Pancreas (tissue), 10 donors: ENCODE results near the gene NEB. TPM values are rescaled to one million over a fixed set of nuclear protein-coding genes. Genes with fewer than 3 reads are reported as not detected.
A peak's percentile ranks its signal among the peaks of the same experiment; 100 is the strongest.

Experiments used
- ATAC-seq, 4 donors: fragments of 200-7000 bp; cut with Tn5 transposase; one replicate each; pipeline versions ENCODE4 v1.8.0 to v1.9.1; 2020; ENCODE audit warnings: mild to moderate bottlenecking in 4 of 4, moderate library complexity in 4 of 4
- DNase-seq, 6 donors: peaks; one replicate each; pipeline ENCODE4 v3.0.0-alpha.2; 2020
- FAIRE-seq: peaks from 2 replicates; lab custom pipeline; 2012; peaks lifted over from hg19 to GRCh38; lab: Jason Lieb, UNC
- H3K27ac ChIP-seq, 4 donors: fragments of 200-600 bp; sonication (generic); 1 replicate in 3 of 4; 2 replicates in 1 of 4; pipeline versions ENCODE4 v1.5.0 to v1.8.0; 2020
- H3K27me3 ChIP-seq, 4 donors: fragments of 200-600 bp; one replicate each; pipeline ENCODE4 v1.8.0; 2021
- H3K36me3 ChIP-seq, 3 donors: fragments of 200-600 bp; sonication (generic) in 1 of 3; one replicate each; pipeline versions ENCODE4 v1.5.0 to v1.8.0; 2020 to 2021
- H3K4me1 ChIP-seq, 3 donors: fragments of 200-600 bp; one replicate each; pipeline ENCODE4 v1.8.0; 2021
- H3K4me3 ChIP-seq, 4 donors: fragments of 200-600 bp; sonication (generic) in 2 of 4; one replicate each; pipeline versions ENCODE4 v1.5.0 to v1.8.0; 2020 to 2021
- H3K9me3 ChIP-seq, 4 donors: fragments of 200-600 bp; one replicate each; pipeline ENCODE4 v1.8.0; 2021
- WGBS, 2 donors: extraction: QIAGEN DNeasy Blood & Tissue Kit; methylation state at CpG; one replicate each; pipeline ENCODE4 v1.1.7; 2013; 5-methylcytosine and 5-hydroxymethylcytosine counted together
- intact Hi-C, 3 donors: fragments of 100-400 bp; cut with DNase I; formaldehyde crosslinking; loops; one replicate each; pipeline versions ENCODE4 v1.11.1 to v1.14.2; 2022
- polyA plus RNA-seq, 2 donors: library from polyadenylated mRNA; stranded (reverse); fragments of 200-250 nt; gene quantifications; one replicate each; pipeline ENCODE4 v1.2.3, GENCODE V29; 2013
- total RNA-seq, 6 donors: library from RNA; stranded (reverse); fragmentation: NEBNext Ultra II Directional in 4 of 6; extraction: Animal tissue kit (Norgen Biotek cat#: 25700) in 4 of 6; gene quantifications; one replicate each; pipeline versions ENCODE4 v1.2.1 to v1.2.4, GENCODE V29; 2021 to 2023
- TF ChIP-seq, protein P1 (sequence below), 4 donors: fragments of 200-600 bp; sonication (generic) in 3 of 4; IDR thresholded peaks; one replicate each; pipeline versions ENCODE4 v1.5.0 to v1.8.0; 2021; ENCODE audit warnings: antibody characterized with exemption in 4 of 4
- donor health status: healthy with polysubstance abuse.
- donor health status: DM: no; HTN: no; CAD: no; lungs with moderate emphysema.
- donor health status: DM: no; HTN: no; CAD: no.
- donor health status: control.
- donor health status: control.
- donor health status: Bipolar disorder and iron deficiency.
- donor health status: DM: yes; HTN: yes; CAD: no.
- donor health status: DM: no; HTN: no; CAD: no.
- donor health status: DM: no; HTN: no; CAD: no.
- donor health status: DM: yes; HTN: yes; CAD: no.

NEB gene
- total and polyA plus RNA-seq, 8 donors = 0.58 to 2.5 (median 0.80) TPM

DNA sequence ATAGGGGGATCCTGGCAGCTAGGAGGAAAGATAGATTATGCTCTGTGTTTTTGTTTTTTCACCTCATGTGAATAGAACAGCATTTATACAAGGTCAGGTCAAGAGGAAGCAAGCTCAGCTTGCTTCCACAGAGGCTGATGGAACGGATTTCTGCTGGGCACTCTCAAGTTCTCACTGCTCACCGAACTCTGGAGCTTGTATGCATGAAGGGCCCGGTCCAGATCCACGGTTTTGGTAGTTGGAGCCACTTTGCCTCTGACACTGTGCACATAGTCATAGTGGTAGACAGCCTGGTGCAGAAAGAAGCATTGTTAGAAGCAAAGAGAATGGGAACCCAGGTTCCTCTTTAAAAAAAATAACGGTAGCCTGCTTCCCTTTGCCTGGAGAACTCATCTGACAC, 182.7 kb downstream of the NEB start:
- TF ChIP-seq, protein P1, sequence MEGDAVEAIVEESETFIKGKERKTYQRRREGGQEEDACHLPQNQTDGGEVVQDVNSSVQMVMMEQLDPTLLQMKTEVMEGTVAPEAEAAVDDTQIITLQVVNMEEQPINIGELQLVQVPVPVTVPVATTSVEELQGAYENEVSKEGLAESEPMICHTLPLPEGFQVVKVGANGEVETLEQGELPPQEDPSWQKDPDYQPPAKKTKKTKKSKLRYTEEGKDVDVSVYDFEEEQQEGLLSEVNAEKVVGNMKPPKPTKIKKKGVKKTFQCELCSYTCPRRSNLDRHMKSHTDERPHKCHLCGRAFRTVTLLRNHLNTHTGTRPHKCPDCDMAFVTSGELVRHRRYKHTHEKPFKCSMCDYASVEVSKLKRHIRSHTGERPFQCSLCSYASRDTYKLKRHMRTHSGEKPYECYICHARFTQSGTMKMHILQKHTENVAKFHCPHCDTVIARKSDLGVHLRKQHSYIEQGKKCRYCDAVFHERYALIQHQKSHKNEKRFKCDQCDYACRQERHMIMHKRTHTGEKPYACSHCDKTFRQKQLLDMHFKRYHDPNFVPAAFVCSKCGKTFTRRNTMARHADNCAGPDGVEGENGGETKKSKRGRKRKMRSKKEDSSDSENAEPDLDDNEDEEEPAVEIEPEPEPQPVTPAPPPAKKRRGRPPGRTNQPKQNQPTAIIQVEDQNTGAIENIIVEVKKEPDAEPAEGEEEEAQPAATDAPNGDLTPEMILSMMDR (IDR thresholded peaks at IDR 0.05) = no peak
- intact Hi-C loops = no loop called here
- no peak for DNase-seq
- H3K4me1 ChIP-seq = no peaks in the 10 kb centered on the region
- no peaks in the 10 kb centered on the region for H3K36me3 ChIP-seq
- 71 to 81% methylated on average over 5 of the region's 5 CpGs for WGBS, 2 donors
- no peak overlapping the region for H3K27ac ChIP-seq
- H3K27me3 ChIP-seq = no peaks in the 10 kb centered on the region
- no peak for ATAC-seq
- no peak for FAIRE-seq
- H3K4me3 ChIP-seq = no peak overlapping the region
- no peaks in the 10 kb centered on the region for H3K9me3 ChIP-seq

DNA sequence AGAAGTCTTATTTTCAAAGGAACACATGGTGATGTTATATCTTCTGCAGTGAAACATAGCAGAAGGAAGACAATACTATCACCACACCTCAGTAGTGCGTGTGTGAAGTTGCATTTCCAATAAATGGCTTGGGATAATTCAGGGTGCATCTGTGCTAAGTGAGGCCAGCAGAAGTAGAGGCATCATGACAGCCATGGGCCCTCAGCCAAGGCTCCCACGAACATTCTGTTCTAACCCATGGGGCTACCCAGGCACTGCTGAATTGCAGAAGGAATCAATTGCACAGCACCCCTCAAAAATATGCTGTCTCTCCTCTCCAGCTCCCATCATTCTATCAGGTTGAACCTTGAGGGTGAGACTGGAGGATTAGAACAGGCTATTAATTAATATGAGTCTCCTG, 185.1 kb downstream of the NEB start:
- H3K4me3 ChIP-seq = no peak overlapping the region
- no peaks in the 10 kb centered on the region for H3K36me3 ChIP-seq
- ATAC-seq (no peak), DNase-seq (no peak), FAIRE-seq (no peak)
- H3K9me3 ChIP-seq = no peaks in the 10 kb centered on the region
- H3K27ac ChIP-seq = no peak overlapping the region
- WGBS, 2 donors = 82 to 87% methylated on average over 2 of the region's 2 CpGs
- TF ChIP-seq, protein P1 (IDR thresholded peaks at IDR 0.05) = no peak
- H3K27me3 ChIP-seq = no peaks in the 10 kb centered on the region
- no peaks in the 10 kb centered on the region for H3K4me1 ChIP-seq
- intact Hi-C loops = no loop called here

DNA sequence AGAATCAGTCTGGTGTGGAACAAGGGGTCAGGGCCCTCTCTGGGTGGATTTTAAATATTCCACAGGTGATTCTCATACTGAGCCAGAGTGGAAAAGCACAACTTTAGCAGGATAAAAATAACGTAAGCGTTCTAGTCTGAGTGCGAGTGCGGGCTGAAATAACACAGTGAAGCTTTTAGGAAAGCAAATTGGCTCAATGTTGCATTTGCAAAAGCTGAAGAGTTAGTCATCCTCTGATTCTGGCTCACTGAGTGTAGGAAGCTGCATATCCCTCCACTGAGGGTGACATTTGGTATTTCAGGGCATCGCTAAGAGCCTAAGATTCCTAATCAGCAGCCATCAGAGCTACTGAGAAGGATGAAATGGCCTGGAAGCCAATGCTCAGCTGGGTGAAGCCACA, 189.8 kb downstream of the NEB start:
- ATAC-seq (peak in 2 of 4 donors; percentile 35 to 58), FAIRE-seq (no peak), DNase-seq (no peak)
- H3K4me3 ChIP-seq = no peak overlapping the region
- no peaks in the 10 kb centered on the region for H3K9me3 ChIP-seq
- H3K36me3 ChIP-seq = no peaks in the 10 kb centered on the region
- no peaks in the 10 kb centered on the region for H3K27me3 ChIP-seq
- 92 to 97% methylated on average over 5 of the region's 5 CpGs for WGBS, 2 donors
- H3K27ac ChIP-seq = no peak overlapping the region
- H3K4me1 ChIP-seq = no peaks in the 10 kb centered on the region
- intact Hi-C loops = no loop called here
- TF ChIP-seq, protein P1 (IDR thresholded peaks at IDR 0.05) = no peak

DNA sequence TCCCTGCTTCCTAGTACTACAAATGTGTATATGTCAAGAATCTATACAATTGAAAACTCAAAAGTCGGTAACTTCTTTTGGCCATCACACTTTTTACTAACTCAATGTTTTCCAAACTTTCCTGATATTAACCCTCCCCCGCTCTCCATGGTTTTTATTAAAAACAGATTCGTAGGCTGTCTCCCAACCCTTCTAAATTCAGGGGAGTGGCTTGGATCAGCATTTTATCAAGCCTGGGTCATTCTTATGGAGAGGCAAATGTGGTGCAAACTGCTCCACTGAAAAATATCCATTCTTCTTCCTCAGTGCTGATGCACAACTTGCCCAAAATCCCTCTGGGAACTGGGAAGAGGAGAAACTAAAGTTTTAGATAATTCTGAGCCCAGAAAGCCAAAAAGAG, 190.4 kb downstream of the NEB start:
- ATAC-seq (no peak), DNase-seq (no peak), FAIRE-seq (no peak)
- intact Hi-C loops = no loop called here
- no peak overlapping the region for H3K27ac ChIP-seq
- no peak overlapping the region for H3K4me3 ChIP-seq
- TF ChIP-seq, protein P1 (IDR thresholded peaks at IDR 0.05) = no peak
- no peaks in the 10 kb centered on the region for H3K9me3 ChIP-seq
- H3K27me3 ChIP-seq = no peaks in the 10 kb centered on the region
- no peaks in the 10 kb centered on the region for H3K4me1 ChIP-seq
- H3K36me3 ChIP-seq = no peaks in the 10 kb centered on the region
- WGBS, 2 donors = 82 to 83% methylated on average over 3 of the region's 3 CpGs

DNA sequence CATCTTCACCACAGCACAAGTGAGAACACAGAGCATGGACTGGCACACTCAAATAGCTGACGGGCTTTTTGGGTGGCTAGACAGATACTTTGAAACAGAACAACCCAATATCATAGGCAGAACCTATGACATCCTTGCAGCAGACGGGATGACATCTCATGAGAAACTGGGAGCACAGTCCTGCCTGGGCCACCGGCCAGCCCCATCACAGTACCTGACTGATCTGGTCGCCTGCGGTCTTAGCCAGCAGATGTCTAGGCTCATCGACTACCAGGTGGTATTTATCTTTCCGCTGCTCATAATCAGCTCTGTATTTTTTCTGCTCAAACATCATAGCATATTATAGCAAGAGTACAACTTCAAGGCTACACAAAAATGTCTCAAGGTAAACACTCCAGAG, 200.3 kb downstream of the NEB start:
- FAIRE-seq = no peak
- Histone ChIP-seq H3K27me3 (no peaks in the 10 kb centered on the region), H3K4me3 (no peak overlapping the region), H3K27ac (no peak overlapping the region), H3K9me3 (no peaks in the 10 kb centered on the region), H3K36me3 (no peaks in the 10 kb centered on the region), H3K4me1 (no peaks in the 10 kb centered on the region)
- WGBS, 2 donors = 83 to 84% methylated on average over 7 of the region's 7 CpGs
- no peak for ATAC-seq
- TF ChIP-seq, protein P1 (IDR thresholded peaks at IDR 0.05) = no peak
- DNase-seq = no peak
- intact Hi-C loops = no loop called here
